ENCODE data around the gene MPZL3.
"Not testable (repeated sequence)": the region's sequence is repeated elsewhere in the genome, so short reads cannot be mapped to it uniquely, and the experiment has no call there.

MPZL3 gene

DNA sequence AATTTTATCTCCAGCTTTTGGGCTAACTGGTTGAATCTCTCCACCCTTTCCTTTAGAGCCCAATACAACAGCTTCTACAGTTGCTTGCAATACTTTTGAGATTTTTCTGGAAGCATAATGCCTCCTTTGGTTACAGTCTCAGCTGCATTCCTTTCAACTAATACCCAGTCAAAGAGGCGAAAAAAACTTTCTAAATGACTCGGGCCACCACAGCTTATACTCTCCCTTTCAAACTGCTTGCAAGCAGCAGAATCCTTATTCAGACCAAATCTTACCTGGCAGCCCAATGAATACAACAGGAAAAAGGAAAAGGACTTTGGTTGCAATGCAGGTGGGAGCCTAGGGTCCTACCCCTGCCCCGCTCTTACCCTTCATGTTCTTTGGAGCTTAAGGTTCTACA is 43.1 kb downstream of the MPZL3 start:
- DNase-seq = no peak

DNA sequence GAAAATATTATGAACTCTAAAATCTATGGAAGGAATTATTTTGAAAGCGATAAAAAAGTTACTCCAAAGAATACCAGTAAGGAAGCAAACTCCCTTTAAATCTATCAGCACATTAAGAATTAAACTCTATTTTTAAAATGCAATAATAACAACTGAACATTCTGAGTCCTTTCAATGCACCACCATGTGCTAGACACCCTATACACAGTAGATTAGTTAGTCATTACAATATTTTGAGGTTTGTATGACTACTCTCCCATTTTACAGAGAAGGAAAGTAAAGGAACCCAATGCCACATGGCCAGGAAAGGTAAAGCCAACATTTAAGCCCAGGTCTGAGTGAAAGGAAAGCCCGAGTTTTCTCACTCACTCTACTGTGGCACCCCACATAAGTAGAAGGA is 45.1 kb downstream of the MPZL3 start:
- no peak for DNase-seq

DNA sequence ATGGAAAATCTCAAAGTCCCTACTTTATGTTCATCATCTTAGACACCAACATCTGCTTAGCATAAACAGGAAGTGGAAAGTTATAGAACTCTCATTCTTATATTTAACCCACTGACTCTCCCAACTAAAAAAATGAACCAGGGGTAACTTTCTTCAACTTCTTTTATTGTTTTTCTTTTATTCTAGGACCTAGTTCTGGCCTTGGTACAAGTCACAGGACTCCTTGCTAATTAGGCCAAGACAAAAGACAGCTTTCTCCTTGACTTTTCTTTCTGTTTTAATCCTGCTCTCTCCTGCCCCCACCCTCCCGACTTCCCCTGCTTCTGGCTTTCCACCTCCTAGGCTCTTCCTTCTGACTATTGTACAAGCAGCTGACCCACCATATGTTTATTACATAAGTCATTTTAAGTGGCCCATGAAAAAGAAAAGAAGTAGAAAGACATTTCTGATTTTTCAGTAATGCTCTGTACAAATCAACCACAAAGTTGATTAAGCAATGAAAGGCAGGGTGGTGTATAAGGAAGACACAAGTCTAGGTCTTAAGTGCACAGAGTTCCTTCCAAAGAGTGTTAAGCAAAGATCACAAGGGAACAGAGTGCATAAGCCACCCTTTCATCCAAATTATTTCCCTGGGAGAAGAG is 45.7 kb downstream of the MPZL3 start:
- DNase-seq = no peak

DNA sequence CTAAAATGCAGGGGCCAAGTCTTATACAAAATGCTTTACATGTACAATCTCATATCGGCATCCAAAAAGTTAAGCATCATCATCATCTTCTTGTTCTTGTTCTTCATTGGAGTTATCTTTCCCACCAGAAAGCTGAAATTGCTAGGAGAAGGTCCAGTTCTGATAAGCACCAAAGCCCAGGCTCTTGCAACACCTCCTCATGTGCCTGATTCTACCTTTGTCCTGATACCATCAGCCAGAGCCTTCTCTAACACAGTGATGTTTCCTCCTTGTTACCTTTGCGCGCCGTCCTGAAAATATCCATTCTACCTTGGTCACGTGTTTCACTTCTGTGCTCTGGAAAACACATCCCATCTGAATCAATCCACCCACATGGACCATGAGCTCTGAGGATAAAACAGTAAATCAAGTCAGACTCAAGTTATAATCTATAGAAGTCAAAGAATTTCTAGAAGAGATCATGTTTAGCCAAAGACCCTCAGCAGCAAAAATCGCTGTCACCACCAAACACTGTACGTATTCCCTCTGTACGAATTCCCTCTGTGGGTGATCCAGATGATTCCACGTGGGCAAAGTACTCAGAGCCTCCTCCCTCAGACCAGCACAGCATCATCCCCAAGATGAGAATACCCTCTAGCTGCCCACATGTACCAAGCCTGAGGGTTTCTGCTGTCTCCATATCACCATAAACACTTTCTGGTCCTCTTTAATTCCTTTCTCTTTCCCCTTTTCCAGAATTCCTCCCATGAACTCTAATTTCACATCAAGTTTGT is 46.4 kb downstream of the MPZL3 start:
- DNase-seq = no peak

DNA sequence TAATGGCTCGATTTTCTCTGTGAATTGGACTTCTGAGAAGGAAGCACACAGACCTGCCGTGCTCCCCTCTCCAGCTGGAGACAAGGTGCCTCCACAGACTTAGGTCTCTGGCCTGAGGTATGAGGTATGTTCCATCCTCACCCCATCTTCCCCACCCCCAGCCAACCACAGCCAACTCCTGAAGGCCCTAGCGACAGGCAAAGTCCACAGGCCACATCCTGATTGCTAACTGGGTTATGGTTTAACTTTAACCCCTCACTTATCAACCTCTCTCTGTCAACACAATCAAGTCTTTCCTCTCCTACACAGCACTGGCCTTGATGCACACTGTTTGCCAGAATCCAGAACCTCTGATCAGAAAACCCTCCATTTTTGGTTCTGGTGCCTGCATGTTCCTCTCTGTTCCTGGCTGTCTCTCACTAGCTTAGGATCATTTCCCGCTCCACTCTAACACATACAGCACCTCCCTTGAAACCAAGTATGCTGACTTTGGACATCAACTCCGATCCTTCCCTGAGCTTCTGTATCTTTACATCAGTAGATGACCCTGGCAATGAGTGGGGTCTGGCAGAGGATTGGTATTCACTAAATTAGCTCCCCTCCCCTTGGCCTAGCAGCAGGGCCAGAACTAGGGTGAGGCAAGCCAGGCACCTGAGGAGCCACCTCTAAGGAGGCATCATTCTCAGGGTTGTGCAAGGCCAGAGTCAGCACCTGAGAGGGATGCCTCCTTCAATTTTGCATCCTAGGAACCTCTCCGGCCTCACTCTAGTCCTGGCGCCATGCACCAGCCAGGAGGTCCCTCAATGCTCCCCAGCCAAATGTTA is 49.4 kb downstream of the MPZL3 start:
- DNase-seq = no peak

DNA sequence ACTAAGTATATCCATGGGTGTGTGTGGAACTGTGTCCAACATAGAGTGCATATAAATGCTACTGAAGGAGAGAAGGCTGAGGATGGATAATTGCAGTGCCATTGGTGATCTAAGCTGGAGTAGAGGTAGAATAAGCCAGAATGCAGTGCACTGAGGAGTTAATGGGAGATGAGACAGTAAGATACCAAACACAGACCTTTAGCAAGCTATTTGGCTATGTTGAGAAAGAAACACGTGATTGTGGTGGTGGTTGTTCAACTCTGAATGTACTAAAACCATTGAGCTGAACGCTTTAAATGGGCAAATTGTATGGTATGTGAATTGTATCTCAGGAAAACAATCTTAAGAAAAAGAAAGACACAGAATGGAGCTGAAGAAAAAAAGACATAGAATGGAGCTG is 50.2 kb downstream of the MPZL3 start:
- no peak for DNase-seq

DNA sequence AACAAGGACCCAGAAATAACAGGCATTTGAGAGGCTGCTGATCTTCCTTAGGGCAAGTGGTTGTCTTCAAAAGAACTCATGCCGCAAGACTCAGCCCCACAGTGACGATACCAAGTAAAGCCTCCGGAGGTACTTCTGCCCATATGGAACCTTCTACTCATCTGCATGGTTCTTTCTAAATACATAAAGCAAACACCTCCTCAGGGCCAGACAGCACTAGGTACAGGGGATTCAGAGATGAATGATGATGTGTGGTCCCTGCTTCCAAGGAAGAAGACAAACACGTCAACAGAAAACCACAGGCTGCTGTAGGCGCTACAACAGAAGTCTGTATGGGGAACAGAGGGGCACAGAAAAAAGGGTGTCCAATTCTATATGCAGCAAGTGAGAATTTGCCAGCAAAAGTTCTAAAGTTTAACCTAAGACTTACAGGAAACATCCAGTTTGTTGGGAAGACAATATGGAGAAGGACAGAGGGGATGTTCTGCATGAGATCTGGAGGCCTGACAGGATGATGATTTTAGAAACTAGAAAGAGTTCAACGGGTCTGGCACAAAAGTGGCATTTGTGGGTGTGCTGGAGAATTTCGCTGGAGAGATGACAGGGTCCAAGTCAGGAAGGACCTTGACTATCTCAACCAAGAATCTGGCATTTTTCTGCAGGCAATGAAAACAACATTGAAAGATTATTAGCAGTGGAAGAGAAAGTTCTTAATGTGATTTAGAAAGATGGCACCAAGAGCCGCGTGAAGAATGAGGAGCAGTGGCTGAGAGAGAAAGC is 51.1 kb downstream of the MPZL3 start:
- DNase-seq = no peak

DNA sequence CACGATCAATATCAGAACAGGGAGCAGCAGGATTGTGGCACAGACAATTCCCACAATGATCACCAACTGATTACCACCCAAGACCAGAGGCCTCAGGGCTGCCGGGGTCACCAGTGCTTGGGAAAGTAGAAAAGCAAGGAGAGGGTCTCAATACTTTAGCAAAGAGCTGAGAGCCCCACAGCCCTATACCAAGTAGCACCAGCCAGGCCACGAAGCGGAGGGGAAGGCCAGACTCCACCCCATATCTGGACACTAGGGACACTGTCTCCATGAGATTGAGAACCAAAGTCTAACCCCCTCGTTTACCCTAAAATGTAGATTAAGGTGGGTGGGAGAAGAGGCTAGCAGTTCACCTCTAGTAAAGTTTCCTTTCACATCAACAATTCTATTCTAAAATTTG is 51.7 kb downstream of the MPZL3 start:
- no peak for DNase-seq

DNA sequence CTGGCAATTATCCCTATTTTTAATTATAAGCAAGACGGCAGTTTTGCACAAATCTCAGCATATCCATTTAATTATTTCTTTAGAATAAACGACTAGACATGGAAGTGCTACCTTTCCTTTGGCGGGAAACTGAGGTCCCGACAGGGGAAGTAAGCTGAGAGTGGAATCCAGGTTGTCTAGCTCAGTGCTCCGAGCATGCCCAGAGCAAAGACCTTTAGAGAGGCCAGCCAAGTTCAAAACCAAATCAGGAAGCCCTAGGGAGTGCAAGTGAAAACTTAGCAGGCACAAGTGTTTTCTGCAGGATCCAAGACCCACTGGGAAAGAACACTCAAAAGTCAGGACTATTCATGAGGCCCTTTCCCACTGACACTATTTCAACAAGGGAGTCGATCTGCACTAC is 53.0 kb downstream of the MPZL3 start:
- DNase-seq = no peak

DNA sequence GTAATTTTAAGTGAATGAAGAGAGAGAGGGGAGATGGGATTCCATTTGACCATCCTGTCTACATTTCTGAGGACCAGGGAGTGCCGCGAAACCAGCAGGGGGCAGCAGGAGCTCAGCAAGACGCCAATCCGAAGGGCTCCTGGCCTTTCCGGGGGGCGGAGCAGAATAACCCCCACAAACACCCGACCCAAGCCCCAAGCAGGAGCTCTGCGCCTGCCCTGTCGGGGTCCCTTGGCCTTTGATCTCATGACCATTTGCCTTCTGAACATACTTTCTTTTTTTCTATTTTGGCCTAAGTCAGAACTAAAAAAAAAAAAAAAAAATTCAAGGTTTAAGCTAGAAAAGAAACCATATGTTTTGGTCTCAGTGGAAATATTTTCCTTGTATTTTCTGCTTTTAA is 53.8 kb downstream of the MPZL3 start:
- no peak for DNase-seq

DNA sequence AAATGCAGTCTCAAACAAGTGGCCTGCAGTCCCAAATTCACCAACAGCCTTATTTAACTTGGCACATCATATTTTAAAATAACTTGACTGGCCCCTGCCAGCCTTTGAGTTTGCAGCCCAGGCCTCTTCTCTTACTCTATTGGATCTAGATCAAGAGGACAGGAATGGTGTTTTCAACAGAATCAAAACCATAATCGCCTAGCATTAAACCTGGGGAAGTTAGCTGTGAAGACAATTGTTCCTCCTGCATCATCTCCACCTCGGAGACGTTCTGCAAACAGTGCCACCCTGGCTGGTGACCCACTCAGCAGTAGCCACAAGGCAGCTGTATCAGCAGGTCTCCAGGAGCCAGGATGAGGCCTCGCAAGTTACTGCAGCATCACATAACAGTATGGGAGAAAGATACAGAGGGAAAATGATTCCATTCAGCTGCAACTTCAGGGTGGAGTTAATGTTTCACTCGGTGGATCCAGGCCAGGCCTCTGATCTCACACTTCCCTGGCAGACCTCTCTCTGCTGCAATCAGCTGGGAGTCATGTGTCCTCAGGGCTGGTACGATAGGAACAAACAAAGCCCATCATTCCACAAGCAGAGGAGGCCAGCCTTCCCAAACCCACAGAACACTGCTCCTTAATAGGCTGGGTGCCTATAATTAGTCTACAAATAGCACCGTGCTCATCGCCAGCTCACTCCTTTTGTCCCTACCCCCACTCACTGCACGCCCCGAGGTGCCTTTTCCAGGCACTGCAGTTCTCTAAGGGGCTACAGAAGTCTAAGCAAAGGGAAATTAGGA is 57.1 kb downstream of the MPZL3 start:
- no peak for DNase-seq

DNA sequence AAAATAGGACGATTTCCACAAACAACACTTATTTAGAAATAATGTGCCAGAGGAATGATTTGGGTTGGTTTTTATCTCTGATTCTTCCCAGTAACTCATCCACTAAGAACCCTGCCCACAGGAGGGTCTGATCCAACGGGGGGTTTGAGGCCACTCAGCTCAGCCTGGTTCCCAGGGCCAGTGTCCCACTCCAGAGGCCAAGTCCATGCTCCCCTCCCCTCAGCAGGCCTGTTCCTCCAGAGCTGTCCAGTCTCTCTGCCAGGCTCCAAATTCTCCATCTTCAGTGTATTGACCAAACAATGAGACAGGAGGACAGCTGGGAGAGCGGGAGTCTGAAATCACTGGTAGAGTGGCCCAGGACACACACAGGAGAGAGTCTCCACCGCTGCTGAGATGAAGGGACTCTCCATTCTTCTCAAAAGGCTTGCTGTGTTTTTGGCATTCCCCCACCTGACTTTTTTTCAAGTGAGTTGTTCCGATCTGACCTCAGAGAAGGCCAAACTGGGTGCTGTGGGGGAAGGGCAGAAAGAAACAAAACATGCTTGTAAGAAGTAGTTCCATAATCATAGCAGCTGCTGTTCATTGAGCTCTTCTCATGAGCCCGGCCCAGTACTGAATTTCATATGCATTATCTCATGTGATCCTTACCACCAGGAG is 58.1 kb downstream of the MPZL3 start:
- DNase-seq = no peak

DNA sequence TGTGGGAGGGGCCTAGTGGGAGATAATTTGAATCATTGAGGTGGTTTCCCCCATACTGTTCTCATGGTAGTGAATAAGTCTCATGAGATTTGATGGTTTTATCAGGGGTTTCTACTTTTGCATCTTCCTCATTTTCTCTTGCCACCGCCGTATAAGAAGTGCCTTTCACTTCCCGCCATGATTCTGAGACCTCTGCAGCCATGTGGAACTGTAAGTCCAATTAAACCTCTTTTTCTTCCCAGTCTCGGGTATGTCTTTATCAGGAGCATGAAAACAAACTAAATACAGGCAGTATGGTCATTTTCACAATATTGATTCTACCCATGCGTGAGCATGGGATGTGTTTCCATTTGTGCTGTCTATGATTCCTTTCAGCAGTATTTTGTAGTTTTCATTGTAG is 59.3 kb downstream of the MPZL3 start:
- not testable (repeated sequence) for DNase-seq

DNA sequence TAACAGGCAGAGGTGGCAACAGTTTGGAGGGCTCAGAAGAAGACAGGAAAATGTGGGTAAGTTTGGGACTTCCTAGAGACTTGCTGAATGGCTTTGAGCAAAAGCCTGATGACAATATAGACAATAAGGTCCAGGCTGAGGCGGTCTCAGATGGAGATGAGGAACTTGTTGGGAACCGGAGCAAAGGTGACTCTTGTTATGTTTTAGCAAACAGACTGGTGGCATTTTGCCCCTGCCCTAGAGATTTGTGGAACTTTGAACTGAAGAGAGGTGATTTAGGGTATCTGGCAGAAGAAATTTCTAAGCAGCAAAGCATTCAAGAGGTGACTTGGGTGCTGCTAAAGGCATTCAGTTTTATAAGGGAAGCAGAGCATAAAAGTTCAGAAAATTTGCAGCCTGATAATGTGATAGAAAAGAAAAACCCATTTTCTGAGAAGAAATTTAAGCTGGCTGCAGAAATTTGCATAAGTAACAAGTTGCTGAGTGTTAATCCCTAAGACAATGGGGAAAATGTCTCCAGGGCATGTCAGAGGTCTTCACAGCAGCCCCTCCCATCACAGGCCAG is 61.1 kb downstream of the MPZL3 start:
- not testable (repeated sequence) for DNase-seq

DNA sequence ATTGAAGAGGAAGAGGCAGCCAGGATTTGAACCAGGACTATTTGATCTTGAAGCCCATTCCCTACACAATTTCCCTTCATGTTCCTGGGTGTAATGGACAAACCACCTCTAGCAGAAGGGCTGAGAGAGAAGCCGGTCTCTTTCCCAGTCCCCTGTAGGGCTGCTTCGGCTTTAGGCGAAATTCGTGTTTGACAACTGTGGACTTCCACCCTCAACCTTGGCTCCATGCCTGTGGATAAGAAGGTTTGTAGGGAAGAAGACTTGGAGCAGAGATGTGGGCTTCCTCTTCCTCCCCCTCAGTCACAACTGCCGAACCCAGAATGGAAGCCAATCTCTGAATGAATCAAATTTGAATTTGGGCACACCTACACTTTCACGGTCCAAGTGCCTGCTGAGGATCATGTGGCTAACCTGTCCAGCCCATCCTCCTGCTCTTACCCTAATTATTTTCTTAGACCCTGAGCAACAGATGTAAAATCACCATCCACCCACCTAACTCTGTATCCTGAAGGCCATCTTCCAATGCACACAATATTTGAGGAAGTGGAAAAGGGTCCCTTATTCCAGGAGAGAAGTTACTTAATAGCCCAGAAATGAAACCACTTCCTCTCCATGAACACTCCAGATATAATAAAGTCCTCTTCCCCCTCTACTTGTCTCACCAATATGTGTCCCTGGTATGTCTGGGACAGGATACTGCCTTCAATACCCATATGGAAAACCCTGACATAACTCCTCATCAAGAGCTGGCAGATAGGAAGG is 65.6 kb downstream of the MPZL3 start:
- DNase-seq = no peak

DNA sequence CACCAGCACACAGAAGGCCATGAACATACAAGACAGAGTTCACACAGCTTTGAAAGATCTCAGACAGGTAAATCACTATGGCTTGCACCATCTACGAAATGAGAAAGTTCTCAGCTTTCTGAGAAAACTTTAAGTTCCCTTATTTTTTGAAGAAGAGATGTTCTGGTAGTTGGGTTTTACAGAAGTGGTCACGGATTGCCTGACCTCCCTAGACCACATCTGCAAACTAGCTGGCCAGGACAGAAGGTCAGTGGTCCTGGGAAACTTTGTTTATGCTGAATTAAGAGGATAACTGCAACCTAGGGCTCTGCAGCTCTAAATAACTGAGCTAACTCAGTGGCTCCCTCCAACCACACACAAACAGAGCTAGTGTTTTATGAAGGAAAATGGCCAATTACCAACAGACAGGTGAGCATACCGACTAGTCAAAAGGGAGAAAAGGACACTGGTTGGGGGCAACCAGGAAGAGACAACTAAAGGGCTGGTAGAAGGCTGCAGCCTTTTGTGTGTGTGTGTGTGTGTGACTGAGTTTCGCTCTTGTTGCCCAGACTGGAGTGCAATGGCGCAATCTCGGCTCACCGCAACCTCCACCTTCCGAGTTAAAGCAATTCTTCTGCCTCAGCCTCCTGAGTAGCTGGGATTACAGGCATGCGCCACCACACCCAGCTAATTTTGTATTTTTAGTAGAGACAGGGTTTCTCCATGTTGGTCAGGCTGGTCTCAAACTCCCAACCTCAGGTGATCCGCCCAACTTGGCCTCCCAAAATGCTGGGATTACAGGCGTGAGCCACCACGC is 67.2 kb downstream of the MPZL3 start:
- no peak for DNase-seq

DNA sequence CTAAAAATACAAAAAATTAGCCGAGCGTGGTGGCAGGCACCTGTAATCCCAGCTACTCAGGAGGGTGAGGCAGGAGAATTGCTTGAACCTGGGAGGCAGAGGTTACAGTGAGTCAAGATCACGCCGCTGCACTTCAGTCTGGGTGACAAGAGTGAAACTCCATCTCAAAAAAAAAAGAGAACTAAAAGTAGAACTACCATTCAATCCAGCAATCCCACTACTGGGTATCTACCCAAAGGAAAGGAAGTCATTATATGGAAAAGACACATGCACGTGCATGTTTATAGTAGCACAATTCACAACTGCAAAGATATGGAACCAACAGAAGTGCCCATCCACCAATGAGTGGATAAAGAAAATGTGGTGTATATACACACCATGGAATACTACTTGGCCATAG is 68.5 kb downstream of the MPZL3 start:
- not testable (repeated sequence) for DNase-seq

DNA sequence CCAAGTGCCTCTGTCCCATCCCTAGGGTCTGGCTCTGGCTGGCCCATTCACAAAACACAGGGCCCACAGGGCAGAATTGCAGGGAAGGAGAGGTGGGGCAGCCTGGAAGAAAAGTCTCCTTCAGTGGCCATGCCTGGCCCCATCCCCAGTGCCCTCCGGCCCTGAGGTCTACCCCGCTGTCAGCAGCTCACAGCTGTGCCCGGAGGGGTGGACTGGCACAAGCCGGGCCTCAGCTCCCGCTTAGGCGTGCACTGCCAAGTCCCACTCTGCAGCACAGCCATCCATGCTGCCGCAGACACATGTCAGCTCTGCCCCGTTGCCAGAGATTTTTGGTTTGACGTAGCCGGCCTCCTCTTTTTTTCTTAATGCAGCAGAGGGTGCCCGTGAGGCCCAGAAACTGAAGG is 71.9 kb downstream of the MPZL3 start:
- peak; percentile 48 for DNase-seq

DNA sequence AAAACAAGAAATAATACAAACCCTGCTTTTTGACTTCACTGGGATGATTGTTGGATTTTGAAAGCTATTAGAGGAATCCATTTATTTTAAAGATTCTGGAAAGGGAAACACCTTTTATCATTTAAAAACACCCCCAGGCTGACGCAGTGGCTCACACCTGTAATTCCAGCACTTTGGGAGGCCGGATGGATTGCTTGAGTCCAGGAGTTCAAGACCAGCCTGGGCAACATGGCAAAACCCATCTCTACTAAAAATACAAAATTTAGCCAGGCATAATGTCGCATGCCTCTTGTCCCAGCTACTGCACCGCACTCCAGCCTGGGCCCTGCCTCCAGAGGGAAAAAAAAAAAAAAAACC is 75.4 kb downstream of the MPZL3 start:
- no peak for DNase-seq
